ACC112 (cell line): ENCODE data around the gene ARG2.
A peak's percentile ranks its signal among the peaks of the same experiment; 100 is the strongest.

Source experiments
- H2AFZ ChIP-seq: fragments of 200-600 bp; sonication (generic); one replicate; pipeline ENCODE4 v1.6.0; 2017; ENCODE audit warnings: antibody characterized with exemption, low read length; ENCODE audit not compliant: unreplicated experiment
- H3K27ac ChIP-seq: fragments of 200-600 bp; sonication (generic); 2 replicates; pipeline ENCODE4 v1.5.1; 2014; ENCODE audit warnings: low read depth, mild to moderate bottlenecking, antibody characterized with exemption, low read length, moderate library complexity
- H3K27me3 ChIP-seq: fragments of 200-600 bp; sonication (generic); 2 replicates; pipeline ENCODE4 v1.6.1; 2014; ENCODE audit warnings: mild to moderate bottlenecking, antibody characterized with exemption, low read length, moderate library complexity, mixed read lengths; ENCODE audit not compliant: insufficient read depth
- H3K36me3 ChIP-seq: fragments of 200-600 bp; sonication (generic); 2 replicates; pipeline ENCODE4 v1.6.1; 2016; ENCODE audit warnings: mild to moderate bottlenecking, antibody characterized with exemption, low read length, moderate library complexity, mixed read lengths; ENCODE audit not compliant: insufficient read depth
- H3K4me1 ChIP-seq: fragments of 200-600 bp; sonication (generic); one replicate; pipeline ENCODE4 v1.6.1; 2016; ENCODE audit warnings: low read length, mixed read lengths; ENCODE audit not compliant: insufficient read depth, unreplicated experiment, control insufficient read depth
- H3K4me3 ChIP-seq: fragments of 200-600 bp; sonication (generic); 2 replicates; pipeline ENCODE4 v1.5.1; 2014; ENCODE audit warnings: mild to moderate bottlenecking, low read depth, low read length
- H3K79me2 ChIP-seq: fragments of 200-600 bp; sonication (generic); one replicate; pipeline ENCODE4 v1.6.0; 2016; ENCODE audit warnings: low read length; ENCODE audit not compliant: control insufficient read depth, unreplicated experiment, insufficient read depth

ARG2 gene

DNA sequence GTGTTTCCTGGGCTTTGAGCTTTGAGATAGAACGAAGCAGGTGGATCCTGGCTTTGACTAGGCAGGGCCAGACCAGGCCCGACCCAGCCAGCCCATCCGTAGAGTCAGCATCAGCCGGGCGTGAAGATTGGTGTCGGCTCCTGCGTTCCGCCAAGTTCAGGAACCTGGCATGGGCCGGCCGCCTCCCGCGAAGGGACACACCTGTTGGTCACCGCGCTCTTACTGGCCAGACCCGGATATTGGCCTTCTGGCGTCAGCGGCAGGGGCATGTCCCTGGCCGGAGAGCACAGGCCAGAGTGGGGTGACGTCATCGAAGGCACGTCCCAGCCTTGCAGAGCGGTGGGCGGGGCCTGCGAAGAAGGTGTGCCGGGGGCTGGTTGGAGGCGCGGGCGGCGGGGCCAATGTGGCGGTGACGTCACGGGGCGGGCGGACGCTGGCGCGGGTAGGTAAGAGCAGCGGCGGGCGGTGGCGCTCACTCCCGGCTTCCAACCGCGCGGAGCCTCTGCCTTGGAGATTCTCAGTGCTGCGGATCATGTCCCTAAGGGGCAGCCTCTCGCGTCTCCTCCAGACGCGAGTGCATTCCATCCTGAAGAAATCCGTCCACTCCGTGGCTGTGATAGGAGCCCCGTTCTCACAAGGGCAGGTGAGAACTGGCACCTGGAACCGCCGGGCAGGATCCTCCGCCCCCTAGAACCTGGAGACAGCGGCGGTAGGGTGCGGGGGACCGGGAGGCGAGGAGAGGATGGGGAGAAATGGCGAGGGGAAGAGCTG lies at the start of gene ARG2:
ARG2 (plus strand) TSS at position 475 of the 771 bp plus-strand sequence; CDS start at position 533, 58 bp downstream.
- peak within 1 kb of the TSS; percentile 14; the same call in 1 of the 2 replicates for H3K27ac ChIP-seq
- H3K36me3 ChIP-seq, result no peaks in the 10 kb centered on the region
- H3K27me3 ChIP-seq, result no peaks in the 10 kb centered on the region
- H3K4me3 ChIP-seq, result peak within 1 kb of the TSS; percentile 86
- H2AFZ ChIP-seq, result peak within 1 kb of the TSS; percentile 81
- peaks cover 25% of the 10 kb centered on the region for H3K4me1 ChIP-seq
- no peaks in the 10 kb centered on the region for H3K79me2 ChIP-seq

DNA sequence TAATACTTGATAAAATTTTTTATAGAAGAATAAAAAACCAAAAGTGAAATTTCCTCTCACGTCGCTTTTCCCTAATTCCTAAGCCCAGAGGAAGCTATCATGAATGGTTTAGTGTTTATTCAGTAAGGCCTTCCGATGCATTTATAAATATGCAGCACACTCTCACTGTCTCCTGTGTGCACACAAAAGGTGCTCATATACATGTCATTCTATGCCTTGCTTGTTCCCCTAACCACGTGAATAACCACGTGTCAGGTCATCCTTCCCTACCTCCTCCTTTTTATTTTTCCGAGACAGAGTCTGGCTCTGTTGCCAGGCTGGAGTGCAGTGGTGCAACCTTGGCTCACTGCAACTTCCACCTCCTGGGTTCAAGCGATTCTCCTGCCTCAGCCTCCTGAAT lies 49.3 kb upstream of the ARG2 start:
- H3K27me3 ChIP-seq, result no peaks in the 10 kb centered on the region
- no peaks in the 10 kb centered on the region for H3K79me2 ChIP-seq
- no peaks in the 10 kb centered on the region for H3K4me1 ChIP-seq
- no peak overlapping the region for H2AFZ ChIP-seq
- H3K36me3 ChIP-seq, result no peaks in the 10 kb centered on the region
- no peak overlapping the region for H3K4me3 ChIP-seq
- H3K27ac ChIP-seq, result no peak overlapping the region

DNA sequence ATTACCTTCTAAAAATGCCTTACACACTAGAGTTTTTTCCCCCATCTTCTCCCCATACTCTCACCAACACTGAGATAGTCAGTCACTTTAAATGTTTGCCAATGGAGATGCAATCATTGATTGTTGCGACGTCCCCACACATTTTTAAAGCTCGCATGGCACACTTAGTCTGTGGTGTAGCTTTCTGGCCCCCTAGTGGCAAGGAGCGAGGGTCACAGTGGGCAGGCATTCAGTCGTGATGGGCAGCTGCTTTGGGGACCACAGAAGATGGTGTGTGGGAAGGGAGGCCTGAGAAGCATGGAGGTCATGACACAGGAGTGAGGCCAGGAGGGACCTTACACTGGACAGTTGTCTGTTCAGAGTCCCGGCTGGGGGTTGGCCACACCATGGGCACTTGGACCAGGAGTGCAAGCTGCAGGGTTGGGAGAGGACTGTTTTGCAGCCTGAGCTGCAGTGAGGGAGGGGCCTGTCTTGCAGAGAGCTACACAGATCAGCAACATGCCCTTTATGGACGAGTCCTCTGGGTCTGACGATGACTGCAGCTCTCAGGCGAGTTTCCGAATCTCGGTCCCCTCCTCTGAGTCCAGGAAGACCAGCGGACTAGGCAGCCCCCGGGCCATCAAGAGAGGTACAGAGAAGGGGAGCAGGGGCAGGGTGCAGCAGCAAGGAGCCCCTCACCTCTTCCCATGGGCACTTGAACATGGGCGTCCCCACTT lies 48.3 kb upstream of the ARG2 start:
- no peaks in the 10 kb centered on the region for H3K36me3 ChIP-seq
- H3K27ac ChIP-seq, result no peak overlapping the region
- H3K4me3 ChIP-seq, result no peak overlapping the region
- no peaks in the 10 kb centered on the region for H3K27me3 ChIP-seq
- H3K79me2 ChIP-seq, result no peaks in the 10 kb centered on the region
- no peak overlapping the region for H2AFZ ChIP-seq
- no peaks in the 10 kb centered on the region for H3K4me1 ChIP-seq

- Histone ChIP-seq H3K27me3 (no peaks in the 10 kb centered on the region), H3K79me2 (no peaks in the 10 kb centered on the region), H3K36me3 (no peaks in the 10 kb centered on the region), H2AFZ (no peak overlapping the region), H3K4me3 (no peak overlapping the region), H3K27ac (no peak overlapping the region), H3K4me1 (no peaks in the 10 kb centered on the region)
These were observed 47.8 kb upstream of the ARG2 start for GRCh38 chr14:67571991-67572323.

DNA sequence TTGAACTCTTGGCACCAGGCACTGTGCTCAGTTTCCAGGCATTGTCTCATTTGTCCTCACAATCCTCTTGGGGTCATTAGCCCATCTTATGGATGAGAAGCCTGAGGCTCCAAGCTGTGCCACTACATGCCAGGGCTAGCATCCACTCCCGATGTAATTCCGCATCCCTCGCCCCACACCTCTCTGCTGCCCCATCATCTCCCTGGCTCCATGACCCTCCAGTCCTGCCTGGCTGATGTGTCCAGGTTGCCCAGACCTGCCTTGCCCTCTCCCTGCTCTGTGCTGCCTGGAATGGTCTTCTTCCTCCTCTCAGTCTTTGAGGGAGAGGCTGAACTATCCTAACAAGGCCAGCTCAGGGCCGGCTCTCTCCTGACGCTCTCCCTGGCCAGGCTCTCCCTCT lies 47.1 kb upstream of the ARG2 start:
- Histone ChIP-seq H3K36me3 (no peaks in the 10 kb centered on the region), H2AFZ (no peak overlapping the region), H3K4me3 (no peak overlapping the region), H3K27ac (no peak overlapping the region), H3K27me3 (no peaks in the 10 kb centered on the region), H3K4me1 (no peaks in the 10 kb centered on the region), H3K79me2 (no peaks in the 10 kb centered on the region)

GRCh38 chr14:67573228-67574010 lies 46.3 kb upstream of the ARG2 start:
- Histone ChIP-seq H3K4me3 (no peak overlapping the region), H3K27me3 (no peaks in the 10 kb centered on the region), H3K4me1 (no peaks in the 10 kb centered on the region), H3K36me3 (no peaks in the 10 kb centered on the region), H3K79me2 (no peaks in the 10 kb centered on the region), H2AFZ (no peak overlapping the region), H3K27ac (no peak overlapping the region)

GRCh38 chr14:67574156-67574555 lies 45.6 kb upstream of the ARG2 start:
- no peaks in the 10 kb centered on the region for H3K4me1 ChIP-seq
- H2AFZ ChIP-seq, result no peak overlapping the region

DNA sequence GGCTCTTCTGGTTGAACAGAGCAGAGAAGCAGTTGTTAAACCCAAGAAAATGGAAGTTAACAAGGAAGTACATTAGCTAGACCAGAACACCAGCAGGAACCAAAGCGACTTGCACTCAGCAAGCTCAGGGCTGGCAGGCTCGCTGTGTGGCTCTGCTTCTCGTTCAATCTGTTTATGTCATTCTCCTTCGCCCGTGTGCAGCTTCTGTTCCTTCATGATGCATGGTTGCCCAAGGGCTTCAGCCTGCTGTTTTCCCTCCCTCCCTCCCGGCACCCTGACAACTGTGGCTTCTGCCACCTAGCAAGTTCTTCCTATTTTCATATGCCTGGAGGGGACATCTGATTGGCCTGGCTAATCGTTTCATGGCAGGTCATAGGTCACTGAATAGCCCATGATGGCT lies 44.9 kb upstream of the ARG2 start:
- Histone ChIP-seq H2AFZ (no peak overlapping the region), H3K36me3 (no peaks in the 10 kb centered on the region), H3K4me1 (no peaks in the 10 kb centered on the region)

More at GRCh38 chr14:67574156-67574555, 45.6 kb upstream of the ARG2 start:
- no peak overlapping the region for H3K27ac ChIP-seq
- H3K4me3 ChIP-seq, result no peak overlapping the region
- H3K36me3 ChIP-seq, result no peaks in the 10 kb centered on the region
- H3K79me2 ChIP-seq, result no peaks in the 10 kb centered on the region
- H3K27me3 ChIP-seq, result no peaks in the 10 kb centered on the region

DNA sequence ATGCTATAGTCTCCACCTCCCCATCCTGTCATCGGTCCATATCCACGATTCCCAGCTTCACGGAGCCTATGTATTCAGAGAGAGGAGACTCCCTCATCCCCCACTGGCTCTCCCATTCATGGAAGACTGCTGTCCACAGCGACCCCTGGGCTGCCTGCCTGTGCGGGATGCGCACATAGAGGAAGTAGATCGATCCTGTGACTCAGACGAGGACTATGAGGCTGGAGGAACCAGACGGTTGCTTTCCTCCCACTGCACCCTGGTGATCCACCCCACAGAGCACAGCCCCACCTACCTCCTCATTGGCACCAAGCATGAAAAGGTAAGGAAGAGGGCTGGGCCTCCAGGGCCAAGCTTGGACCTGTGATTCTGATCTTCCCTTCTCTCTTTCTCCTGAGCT lies 44.0 kb upstream of the ARG2 start:
- no peaks in the 10 kb centered on the region for H3K4me1 ChIP-seq
- no peak overlapping the region for H3K27ac ChIP-seq
- H2AFZ ChIP-seq, result no peak overlapping the region
- H3K79me2 ChIP-seq, result no peaks in the 10 kb centered on the region
- H3K36me3 ChIP-seq, result no peaks in the 10 kb centered on the region
- H3K4me3 ChIP-seq, result no peak overlapping the region
- no peaks in the 10 kb centered on the region for H3K27me3 ChIP-seq

More for the DNA sequence above, 44.9 kb upstream of the ARG2 start:
- Histone ChIP-seq H3K79me2 (no peaks in the 10 kb centered on the region), H3K27me3 (no peaks in the 10 kb centered on the region), H3K4me3 (no peak overlapping the region), H3K27ac (no peak overlapping the region)

DNA sequence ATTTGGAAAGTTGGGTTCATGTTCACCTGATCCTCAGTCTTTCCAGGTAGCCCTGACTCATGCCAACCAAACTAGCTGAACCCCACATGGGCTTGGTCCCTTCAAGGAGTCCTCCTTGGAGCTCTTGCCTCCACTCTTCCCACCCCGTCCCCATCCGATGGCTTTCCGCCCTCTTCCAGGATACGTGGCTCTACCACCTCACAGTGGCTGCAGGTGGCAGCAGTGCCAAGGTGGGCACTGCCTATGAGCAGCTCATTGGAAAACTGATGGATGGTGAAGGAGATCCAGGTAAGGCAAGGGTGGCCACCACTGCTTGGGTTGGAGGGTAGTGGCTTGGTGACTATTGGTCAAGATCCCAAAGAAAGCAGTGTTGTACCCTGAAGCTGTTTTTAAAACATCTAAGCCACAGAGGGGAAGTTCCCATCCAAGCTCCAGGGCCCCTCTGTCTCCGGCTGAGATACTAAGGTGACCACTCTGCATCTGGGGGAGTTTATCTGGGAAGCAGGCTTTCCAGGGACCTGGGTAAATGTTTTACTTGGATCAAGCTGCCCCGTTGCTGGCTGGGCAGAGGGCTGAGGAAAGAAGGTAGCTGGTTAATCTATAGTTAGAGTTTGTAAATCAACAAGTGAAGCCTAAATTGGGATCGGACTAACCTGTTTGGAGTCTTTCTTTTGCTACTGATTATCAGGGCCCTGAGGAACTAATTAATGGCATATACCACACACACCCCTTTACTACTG lies 43.3 kb upstream of the ARG2 start:
- H3K36me3 ChIP-seq, result no peaks in the 10 kb centered on the region
- no peaks in the 10 kb centered on the region for H3K27me3 ChIP-seq
- H3K4me1 ChIP-seq, result no peaks in the 10 kb centered on the region
- no peak overlapping the region for H3K4me3 ChIP-seq
- H3K27ac ChIP-seq, result no peak overlapping the region
- no peak overlapping the region for H2AFZ ChIP-seq
- H3K79me2 ChIP-seq, result no peaks in the 10 kb centered on the region
